Right atrium auricular region (tissue), 2 donors: Measurements from ENCODE around the gene TMEM144. TPM values are rescaled to one million over a fixed set of nuclear protein-coding genes. Genes with fewer than 3 reads are reported as not detected.

ENCODE experiments used
- DNase-seq: peaks from one replicate; pipeline ENCODE4 v3.0.0-alpha.2; 2019; ENCODE audit warnings: low spot score
- H3K27ac ChIP-seq, 2 donors: fragments of 200-600 bp; sonication (generic); 1 replicate in 1 of 2; 2 replicates in 1 of 2; pipeline ENCODE4 v1.5.1; 2016 to 2019
- H3K27me3 ChIP-seq, 2 donors: fragments of 200-600 bp; sonication (generic); one replicate each; pipeline versions ENCODE4 v1.5.1 to v1.6.0; 2017 to 2019
- H3K36me3 ChIP-seq: fragments of 200-600 bp; sonication (generic); one replicate; pipeline ENCODE4 v1.5.1; 2016
- H3K4me1 ChIP-seq, 2 donors: fragments of 200-600 bp; sonication (generic); one replicate each; pipeline versions ENCODE4 v1.5.1 to v1.6.0; 2017 to 2019
- H3K4me3 ChIP-seq, 2 donors: fragments of 200-600 bp; sonication (generic); 1 replicate in 1 of 2; 2 replicates in 1 of 2; pipeline ENCODE4 v1.5.1; 2017 to 2019; ENCODE audit warnings: mild to moderate bottlenecking in 1 of 2, moderate library complexity in 1 of 2
- H3K9me3 ChIP-seq, 2 donors: fragments of 200-600 bp; sonication (generic); one replicate each; pipeline ENCODE4 v1.5.1; 2019
- total RNA-seq, 2 donors: library from RNA; depleted of rRNA; stranded (reverse); fragments of >200 nt; gene quantifications; one replicate each; pipeline ENCODE4 v1.1.0, GENCODE V29; 2016
- TF ChIP-seq, protein P1 (sequence below), 2 donors: fragments of 200-600 bp; sonication (generic); IDR thresholded peaks; one replicate each; pipeline ENCODE4 v1.5.1; 2019; ENCODE audit warnings: antibody characterized with exemption in 2 of 2

TMEM144 gene
- total RNA-seq, 2 donors from 2014 or later: 7.1 to 9.7 TPM

DNA sequence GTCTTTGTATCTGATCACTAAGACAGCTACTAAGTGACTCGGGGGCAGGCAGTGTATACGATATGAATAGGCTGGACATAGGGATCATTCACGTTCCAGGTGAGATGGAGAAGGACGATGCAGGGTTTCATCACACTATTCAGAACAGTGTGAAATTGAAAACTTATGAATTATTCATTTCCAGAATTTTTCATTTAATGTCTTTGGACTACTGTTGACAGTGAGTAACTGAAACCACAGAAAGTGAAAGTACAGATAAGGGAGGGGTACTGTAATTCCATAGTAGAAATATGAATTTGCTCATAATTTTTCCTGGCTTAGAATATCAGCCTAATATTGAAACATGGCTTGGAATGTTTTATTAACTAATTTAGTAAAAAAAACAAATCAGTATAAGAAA, 24.4 kb downstream of the TMEM144 start:
- no peak overlapping the region for H3K27ac ChIP-seq
- H3K4me3 ChIP-seq: no peak overlapping the region
- H3K36me3 ChIP-seq: no peaks in the 10 kb centered on the region
- no peaks in the 10 kb centered on the region for H3K27me3 ChIP-seq
- TF ChIP-seq, protein P1, sequence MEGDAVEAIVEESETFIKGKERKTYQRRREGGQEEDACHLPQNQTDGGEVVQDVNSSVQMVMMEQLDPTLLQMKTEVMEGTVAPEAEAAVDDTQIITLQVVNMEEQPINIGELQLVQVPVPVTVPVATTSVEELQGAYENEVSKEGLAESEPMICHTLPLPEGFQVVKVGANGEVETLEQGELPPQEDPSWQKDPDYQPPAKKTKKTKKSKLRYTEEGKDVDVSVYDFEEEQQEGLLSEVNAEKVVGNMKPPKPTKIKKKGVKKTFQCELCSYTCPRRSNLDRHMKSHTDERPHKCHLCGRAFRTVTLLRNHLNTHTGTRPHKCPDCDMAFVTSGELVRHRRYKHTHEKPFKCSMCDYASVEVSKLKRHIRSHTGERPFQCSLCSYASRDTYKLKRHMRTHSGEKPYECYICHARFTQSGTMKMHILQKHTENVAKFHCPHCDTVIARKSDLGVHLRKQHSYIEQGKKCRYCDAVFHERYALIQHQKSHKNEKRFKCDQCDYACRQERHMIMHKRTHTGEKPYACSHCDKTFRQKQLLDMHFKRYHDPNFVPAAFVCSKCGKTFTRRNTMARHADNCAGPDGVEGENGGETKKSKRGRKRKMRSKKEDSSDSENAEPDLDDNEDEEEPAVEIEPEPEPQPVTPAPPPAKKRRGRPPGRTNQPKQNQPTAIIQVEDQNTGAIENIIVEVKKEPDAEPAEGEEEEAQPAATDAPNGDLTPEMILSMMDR (IDR thresholded peaks at IDR 0.05): no peak
- no peaks in the 10 kb centered on the region for H3K9me3 ChIP-seq
- DNase-seq: no peak
- peaks cover 0 to 13% of the 10 kb centered on the region in 2 donors for H3K4me1 ChIP-seq

DNA sequence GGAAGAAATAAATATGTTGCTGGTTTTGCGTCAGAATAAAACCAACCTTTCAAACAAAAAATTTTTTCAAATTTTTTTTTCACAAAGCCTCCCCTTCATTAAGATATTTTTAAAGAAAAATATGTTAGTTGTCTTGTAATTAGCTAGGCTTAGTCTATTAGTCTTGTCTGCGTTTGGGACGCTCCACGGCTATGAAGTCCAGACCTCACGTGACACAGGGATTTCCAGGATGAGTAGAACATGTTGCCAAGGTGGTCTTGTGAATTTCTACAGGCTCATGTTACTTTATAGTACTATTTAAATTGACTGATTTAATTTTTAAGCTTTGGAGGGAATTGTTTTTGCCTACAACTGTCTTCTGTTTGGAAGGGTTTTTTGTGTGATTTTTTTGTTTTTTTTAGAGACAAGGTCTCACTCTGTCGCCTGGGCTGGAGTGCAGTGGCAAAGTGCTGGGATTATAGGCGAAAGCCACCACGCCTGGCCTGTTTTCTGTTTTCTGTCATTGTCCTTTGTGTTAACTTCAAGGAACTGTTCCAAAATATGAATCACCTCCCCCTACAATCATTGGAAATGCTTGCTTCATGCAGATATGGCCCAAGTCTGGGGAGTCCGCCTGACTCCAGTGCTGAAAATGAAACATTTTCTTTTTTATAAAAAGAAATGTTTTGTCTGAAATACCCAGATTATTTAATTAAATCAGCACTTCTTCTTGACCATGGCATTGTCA, 26.2 kb downstream of the TMEM144 start:
- peaks cover 0 to 13% of the 10 kb centered on the region in 2 donors for H3K4me1 ChIP-seq
- TF ChIP-seq, protein P1 (IDR thresholded peaks at IDR 0.05): no peak
- H3K36me3 ChIP-seq: no peaks in the 10 kb centered on the region
- no peak for DNase-seq
- no peak overlapping the region for H3K27ac ChIP-seq
- no peaks in the 10 kb centered on the region for H3K27me3 ChIP-seq
- H3K4me3 ChIP-seq: no peak overlapping the region
- no peaks in the 10 kb centered on the region for H3K9me3 ChIP-seq

DNA sequence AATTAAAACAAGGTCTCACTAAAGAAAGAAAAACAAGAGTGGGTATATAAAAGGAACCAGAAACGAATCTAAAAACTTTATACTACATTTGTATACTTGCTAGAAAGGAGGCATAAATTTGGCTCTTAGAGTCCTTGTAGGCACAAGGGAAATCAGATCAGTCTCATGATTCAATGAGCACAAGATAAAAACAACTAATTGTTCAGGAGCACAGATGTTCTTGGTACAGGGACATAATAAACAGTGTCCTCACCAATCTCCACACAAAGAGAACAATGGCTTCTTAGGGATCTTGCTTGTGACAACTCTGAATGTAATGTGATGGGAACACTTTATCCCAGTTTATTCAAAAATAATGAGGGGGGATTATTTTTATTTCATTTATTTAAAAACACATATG, 28.3 kb downstream of the TMEM144 start:
- no peak for DNase-seq
- Histone ChIP-seq H3K4me3 (no peak overlapping the region), H3K4me1 (peaks cover 0 to 13% of the 10 kb centered on the region in 2 donors), H3K27ac (no peak overlapping the region), H3K27me3 (no peaks in the 10 kb centered on the region), H3K9me3 (no peaks in the 10 kb centered on the region), H3K36me3 (no peaks in the 10 kb centered on the region)
- TF ChIP-seq, protein P1 (IDR thresholded peaks at IDR 0.05): no peak

DNA sequence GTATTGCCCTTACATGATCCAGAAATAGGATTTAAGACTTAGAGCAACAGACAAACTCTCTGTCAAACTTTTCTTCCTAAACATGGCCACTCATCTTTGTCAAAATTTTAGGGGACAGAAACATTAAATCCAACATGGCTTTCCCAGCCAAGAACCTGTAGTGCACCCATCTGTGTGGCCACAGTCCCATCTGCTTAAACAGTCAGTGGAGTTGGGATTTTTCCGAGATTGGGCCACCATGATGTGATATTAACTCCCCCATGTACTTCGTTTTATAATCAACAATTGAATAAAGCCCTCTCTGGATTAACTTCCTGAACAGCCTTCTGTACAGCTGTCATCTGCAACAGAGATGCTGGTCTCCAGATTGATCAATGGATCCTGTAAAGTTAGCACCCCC, 28.9 kb downstream of the TMEM144 start:
- Histone ChIP-seq H3K36me3 (no peaks in the 10 kb centered on the region), H3K4me1 (peaks cover 0 to 13% of the 10 kb centered on the region in 2 donors), H3K27ac (no peak overlapping the region), H3K4me3 (no peak overlapping the region), H3K9me3 (no peaks in the 10 kb centered on the region), H3K27me3 (no peaks in the 10 kb centered on the region)
- TF ChIP-seq, protein P1 (IDR thresholded peaks at IDR 0.05): no peak
- no peak for DNase-seq

DNA sequence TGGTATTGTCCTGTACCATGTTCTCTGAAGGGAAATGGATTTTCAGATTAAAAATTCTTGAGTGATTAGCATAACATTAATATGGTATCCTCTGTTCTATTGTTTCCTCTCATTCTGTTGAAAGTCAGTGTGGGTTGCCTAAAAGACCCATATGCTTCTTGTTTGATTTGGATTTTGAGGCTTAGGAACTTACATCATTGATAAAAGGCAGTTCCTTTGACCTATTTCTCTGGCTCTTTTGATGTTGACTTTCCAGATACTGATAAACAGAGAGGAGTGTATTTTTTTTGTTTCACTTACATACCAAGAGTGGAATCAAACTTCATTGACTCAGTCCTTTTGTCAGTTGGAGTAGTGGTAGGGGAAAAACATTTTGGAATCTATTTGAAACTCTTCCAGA, 32.8 kb downstream of the TMEM144 start:
- DNase-seq: no peak
- Histone ChIP-seq H3K9me3 (no peaks in the 10 kb centered on the region), H3K4me1 (no peaks in the 10 kb centered on the region), H3K27ac (no peak overlapping the region), H3K4me3 (no peak overlapping the region), H3K27me3 (no peaks in the 10 kb centered on the region), H3K36me3 (peaks cover 3% of the 10 kb centered on the region)
- TF ChIP-seq, protein P1 (IDR thresholded peaks at IDR 0.05): no peak

DNA sequence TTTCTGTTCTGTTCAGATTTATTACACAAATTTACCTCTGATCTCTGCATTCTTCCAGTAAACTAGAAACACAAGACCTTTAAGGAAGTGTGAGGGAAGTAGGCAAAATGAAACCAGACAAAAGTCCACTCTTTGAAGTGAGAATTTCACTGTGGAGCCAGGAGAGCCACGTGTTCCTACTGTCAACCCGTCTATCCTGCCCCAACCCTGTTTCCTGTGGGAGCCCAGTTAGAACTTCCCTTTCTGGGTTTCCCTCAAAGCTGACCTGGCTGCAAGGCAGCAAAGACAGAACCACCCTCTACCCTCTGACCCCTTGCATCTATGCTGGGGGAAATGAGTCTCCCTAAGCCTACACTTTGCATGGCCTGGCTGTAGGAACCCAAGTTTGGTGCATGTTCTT, 40.0 kb downstream of the TMEM144 start:
- no peaks in the 10 kb centered on the region for H3K36me3 ChIP-seq
- H3K4me3 ChIP-seq: no peak overlapping the region
- no peak overlapping the region for H3K27ac ChIP-seq
- H3K27me3 ChIP-seq: no peaks in the 10 kb centered on the region
- no peak for DNase-seq
- no peaks in the 10 kb centered on the region for H3K9me3 ChIP-seq
- peaks cover 0 to 5% of the 10 kb centered on the region in 2 donors for H3K4me1 ChIP-seq
- TF ChIP-seq, protein P1 (IDR thresholded peaks at IDR 0.05): no peak
